SU-DHL-6 (cell line): ENCODE results near the gene HTT.

Experiments used
- EZH2phosphoT487 ChIP-seq: fragments of 200-600 bp; sonication (generic), shearing (Covaris generic); conservative IDR thresholded peaks from 2 replicates; pipeline ENCODE4 v1.6.1; 2018; ENCODE audit warnings: mild to moderate bottlenecking, antibody characterized with exemption, low read length, moderate library complexity, mixed read lengths
- TF ChIP-seq, protein P1 (sequence below): fragments of 200-600 bp; sonication (generic); IDR thresholded peaks from one replicate; pipeline ENCODE4 v1.5.1; 2017; ENCODE audit warnings: antibody characterized with exemption, mild to moderate bottlenecking, low read length, moderate library complexity; ENCODE audit not compliant: insufficient read depth, poor library complexity, severe bottlenecking

DNA sequence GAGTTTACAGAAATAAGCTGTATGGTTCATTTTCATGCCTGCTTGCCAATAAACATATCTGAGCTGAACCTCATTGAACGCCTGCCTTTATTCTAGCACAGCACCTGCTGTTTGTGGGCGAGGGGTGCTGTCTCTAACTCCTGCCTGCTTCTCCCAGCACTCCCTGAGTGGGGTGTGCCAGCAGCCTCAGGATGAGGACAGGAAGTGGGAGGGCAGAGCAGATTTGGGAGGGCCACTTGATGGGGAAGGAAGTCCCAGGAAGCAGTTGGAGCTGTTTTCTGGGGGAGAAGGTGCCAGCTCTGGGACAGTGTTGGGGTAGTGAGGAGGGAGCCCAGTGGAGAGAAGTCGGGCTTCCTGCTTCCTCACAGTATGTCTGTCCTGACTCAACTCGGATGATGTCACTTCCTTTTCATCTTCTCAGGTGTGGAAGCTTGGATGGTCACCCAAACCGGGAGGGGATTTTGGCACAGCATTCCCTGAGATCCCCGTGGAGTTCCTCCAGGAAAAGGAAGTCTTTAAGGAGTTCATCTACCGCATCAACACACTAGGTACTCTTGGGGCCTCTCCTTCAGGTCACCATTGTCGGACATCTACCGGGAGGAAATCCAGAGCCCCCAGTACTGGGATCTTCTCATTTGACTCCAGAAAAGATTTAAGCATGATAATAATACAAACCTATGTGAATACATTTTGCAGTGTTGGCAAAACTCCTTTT lies 145.4 kb downstream of the HTT start:
- TF ChIP-seq, protein P1, sequence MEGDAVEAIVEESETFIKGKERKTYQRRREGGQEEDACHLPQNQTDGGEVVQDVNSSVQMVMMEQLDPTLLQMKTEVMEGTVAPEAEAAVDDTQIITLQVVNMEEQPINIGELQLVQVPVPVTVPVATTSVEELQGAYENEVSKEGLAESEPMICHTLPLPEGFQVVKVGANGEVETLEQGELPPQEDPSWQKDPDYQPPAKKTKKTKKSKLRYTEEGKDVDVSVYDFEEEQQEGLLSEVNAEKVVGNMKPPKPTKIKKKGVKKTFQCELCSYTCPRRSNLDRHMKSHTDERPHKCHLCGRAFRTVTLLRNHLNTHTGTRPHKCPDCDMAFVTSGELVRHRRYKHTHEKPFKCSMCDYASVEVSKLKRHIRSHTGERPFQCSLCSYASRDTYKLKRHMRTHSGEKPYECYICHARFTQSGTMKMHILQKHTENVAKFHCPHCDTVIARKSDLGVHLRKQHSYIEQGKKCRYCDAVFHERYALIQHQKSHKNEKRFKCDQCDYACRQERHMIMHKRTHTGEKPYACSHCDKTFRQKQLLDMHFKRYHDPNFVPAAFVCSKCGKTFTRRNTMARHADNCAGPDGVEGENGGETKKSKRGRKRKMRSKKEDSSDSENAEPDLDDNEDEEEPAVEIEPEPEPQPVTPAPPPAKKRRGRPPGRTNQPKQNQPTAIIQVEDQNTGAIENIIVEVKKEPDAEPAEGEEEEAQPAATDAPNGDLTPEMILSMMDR: no peak
- TF ChIP-seq EZH2phosphoT487: no peak
